Measurements from ENCODE around the gene SLC13A2. TPM values are rescaled to one million over a fixed set of nuclear protein-coding genes. Genes with fewer than 3 reads are reported as not detected.
A peak's percentile ranks its signal among the peaks of the same experiment; 100 is the strongest.

The SLC13A2 gene
- total RNA-seq, 1 experiment from 2014 or later = not detected

DNA sequence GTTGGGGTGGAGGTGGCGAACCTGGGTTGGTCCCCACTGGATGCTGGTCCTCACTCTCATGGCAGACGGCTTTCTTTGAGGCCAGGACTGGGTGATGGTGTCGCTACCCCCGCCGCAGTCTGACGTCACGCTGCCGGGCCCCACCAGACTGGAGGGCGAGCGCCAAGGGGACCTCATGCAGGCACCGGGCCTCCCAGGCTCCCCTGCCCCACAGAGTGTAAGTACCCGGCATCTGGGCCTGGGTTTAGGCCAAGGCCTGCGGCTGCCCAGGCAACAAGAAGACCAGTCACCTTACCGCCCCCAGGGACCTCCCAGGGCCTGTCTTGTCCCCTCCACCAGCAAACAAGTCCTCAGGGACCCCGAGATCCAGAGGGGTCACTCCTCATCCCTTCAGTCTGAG is 50.4 kb downstream of the SLC13A2 start:
- RAD21 ChIA-PET (ENCODE audit: low non-redundant PET in 1 of 2, low total read pairs in 2 of 2, uncharacterized antibody in 2 of 2, unreplicated experiment in 2 of 2) = no interaction called here
- intact Hi-C loops (cut with micrococcal nuclease) = no loop called here
- H4K20me1 ChIP-seq (ENCODE audit: insufficient read depth) = no peaks in the 10 kb centered on the region
- no peak for TF ChIP-seq SIN3A (IDR thresholded peaks at IDR 0.05; ENCODE audit: low read depth)
- no peak for TF ChIP-seq SRF (IDR thresholded peaks at IDR 0.05; ENCODE audit: low read depth)
- TF ChIP-seq POLR2AphosphoS5 (IDR thresholded peaks at IDR 0.05; ENCODE audit: low read depth, low read length) = no peak
- no peak for TF ChIP-seq EGR1 (IDR thresholded peaks at IDR 0.05; ENCODE audit: low read depth)
- no peak for TF ChIP-seq RAD21 (IDR thresholded peaks at IDR 0.05; ENCODE audit: low read depth)
- POLR2A ChIA-PET = no interaction called here
- CTCF ChIA-PET = no interaction called here
- no peaks in the 10 kb centered on the region for H3K9me3 ChIP-seq (ENCODE audit: control insufficient read depth in 1 of 2, insufficient read depth in 1 of 2, low read depth in 1 of 2, low read length in 2 of 2)
- ATAC-seq = no peak
- no peaks in the 10 kb centered on the region for H3K36me3 ChIP-seq (ENCODE audit: control insufficient read depth in 1 of 2, insufficient read depth in 2 of 2, low read length in 2 of 2)
- H3K4me3 ChIP-seq (replicated peaks in 1 of 2; ENCODE audit: low read depth in 1 of 2, low read length in 2 of 2) = no peak overlapping the region
- no peaks in the 10 kb centered on the region for H3K27me3 ChIP-seq (ENCODE audit: insufficient read depth, low read length)
- no peak overlapping the region for H3K27ac ChIP-seq (ENCODE audit: low read depth, low read length)
- H3K4me2 ChIP-seq (ENCODE audit: low read length) = no peak overlapping the region
- H2AFZ ChIP-seq (ENCODE audit: low read depth, low read length, poor library complexity, severe bottlenecking) = no peak overlapping the region
- H3K9ac ChIP-seq (ENCODE audit: low read length) = no peak overlapping the region
- no peaks in the 10 kb centered on the region for H3K79me2 ChIP-seq (ENCODE audit: insufficient read depth, low read length)
- no TSS peak for BruUV-seq (replicated peaks)
- no peaks in the 10 kb centered on the region for H3K9me2 ChIP-seq (ENCODE audit: insufficient read depth)
- no peak for DNase-seq (ENCODE audit: low read depth, low spot score)
- peaks cover 0 to 11% of the 10 kb centered on the region in 2 experiments; a peak in 2 of 4 replicates for H3K4me1 ChIP-seq (ENCODE audit: control insufficient read depth in 1 of 2, insufficient read depth in 2 of 2, low read length in 2 of 2)

DNA sequence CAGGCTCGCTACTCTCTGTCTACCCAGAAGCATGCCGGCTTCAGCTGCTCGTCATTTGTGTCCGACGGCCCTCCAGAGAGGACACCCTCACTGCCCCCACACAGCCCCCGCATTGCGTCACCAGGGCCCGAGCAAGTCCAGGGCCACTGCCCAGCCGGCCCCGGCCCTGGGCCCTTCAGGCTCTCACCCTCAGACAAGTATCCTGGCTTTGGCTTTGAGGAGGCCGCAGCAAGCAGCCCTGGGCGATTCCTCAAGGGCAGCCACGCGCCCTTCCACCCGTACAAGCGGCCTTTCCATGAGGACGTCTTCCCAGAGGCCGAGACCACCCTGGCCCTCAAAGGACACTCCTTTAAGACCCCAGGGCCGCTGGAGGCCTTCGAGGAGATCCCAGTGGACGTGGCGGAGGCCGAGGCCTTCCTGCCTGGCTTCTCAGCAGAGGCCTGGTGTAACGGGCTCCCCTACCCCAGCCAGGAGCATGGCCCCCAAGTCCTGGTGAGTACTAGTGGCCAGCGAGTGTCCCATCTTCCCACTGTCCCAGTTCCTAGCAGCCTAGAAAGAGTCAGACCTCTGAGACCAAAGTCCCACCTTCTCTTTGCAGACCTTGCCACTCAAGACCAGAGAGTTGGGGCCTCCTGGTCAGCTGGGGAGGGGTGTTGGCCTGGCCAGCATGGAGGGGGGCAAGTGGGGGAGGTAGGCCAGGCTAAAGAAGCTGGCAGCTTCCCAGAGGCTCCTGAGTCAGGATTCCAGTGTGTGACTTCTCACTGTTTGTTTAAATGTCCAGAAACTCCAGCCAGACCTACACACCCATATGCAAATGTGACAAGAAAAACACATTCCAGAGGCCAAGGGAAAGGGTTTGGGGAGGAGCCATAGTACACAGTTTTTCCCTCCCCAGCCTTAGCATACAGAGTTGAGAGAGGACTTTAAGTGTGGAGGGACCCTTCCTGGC is 51.3 kb downstream of the SLC13A2 start:
- Histone ChIP-seq H3K9me2 (ENCODE audit: insufficient read depth) (no peaks in the 10 kb centered on the region), H3K9me3 (ENCODE audit: control insufficient read depth in 1 of 2, insufficient read depth in 1 of 2, low read depth in 1 of 2, low read length in 2 of 2) (no peaks in the 10 kb centered on the region), H3K27ac (ENCODE audit: low read depth, low read length) (no peak overlapping the region; the same call in 1 of the 2 replicates), H3K4me2 (ENCODE audit: low read length) (no peak overlapping the region), H4K20me1 (ENCODE audit: insufficient read depth) (no peaks in the 10 kb centered on the region), H3K27me3 (ENCODE audit: insufficient read depth, low read length) (no peaks in the 10 kb centered on the region), H3K79me2 (ENCODE audit: insufficient read depth, low read length) (no peaks in the 10 kb centered on the region), H3K36me3 (ENCODE audit: control insufficient read depth in 1 of 2, insufficient read depth in 2 of 2, low read length in 2 of 2) (no peaks in the 10 kb centered on the region), H3K4me3 (replicated peaks in 1 of 2; ENCODE audit: low read depth in 1 of 2, low read length in 2 of 2) (no peak overlapping the region), H3K4me1 (ENCODE audit: control insufficient read depth in 1 of 2, insufficient read depth in 2 of 2, low read length in 2 of 2) (peaks cover 0 to 11% of the 10 kb centered on the region in 2 experiments; a peak in 2 of 4 replicates), H3K9ac (ENCODE audit: low read length) (no peak overlapping the region), H2AFZ (ENCODE audit: low read depth, low read length, poor library complexity, severe bottlenecking) (no peak overlapping the region)
- TF ChIP-seq, protein P1, sequence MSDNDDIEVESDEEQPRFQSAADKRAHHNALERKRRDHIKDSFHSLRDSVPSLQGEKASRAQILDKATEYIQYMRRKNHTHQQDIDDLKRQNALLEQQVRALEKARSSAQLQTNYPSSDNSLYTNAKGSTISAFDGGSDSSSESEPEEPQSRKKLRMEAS (IDR thresholded peaks at IDR 0.05) = no peak
- BruUV-seq (replicated peaks) = no TSS peak
- ChIA-PET POLR2A (no interaction called here), RAD21 (ENCODE audit: low non-redundant PET in 1 of 2, low total read pairs in 2 of 2, uncharacterized antibody in 2 of 2, unreplicated experiment in 2 of 2) (no interaction called here), CTCF (no interaction called here)
- DNase-seq (ENCODE audit: low read depth, low spot score) (no peak), ATAC-seq (0 out of 2 replicates have a peak, but pooled peaks have one; percentile 15)
- intact Hi-C loops (cut with micrococcal nuclease) = no loop called here

Measured in HCT116 (cell line).